Measurements from ENCODE around the gene P4HA2. TPM values are rescaled to one million over a fixed set of nuclear protein-coding genes. Genes with fewer than 3 reads are reported as not detected.

P4HA2 gene
- total RNA-seq, 1 donor from 2014 or later: 26.6 TPM

DNA sequence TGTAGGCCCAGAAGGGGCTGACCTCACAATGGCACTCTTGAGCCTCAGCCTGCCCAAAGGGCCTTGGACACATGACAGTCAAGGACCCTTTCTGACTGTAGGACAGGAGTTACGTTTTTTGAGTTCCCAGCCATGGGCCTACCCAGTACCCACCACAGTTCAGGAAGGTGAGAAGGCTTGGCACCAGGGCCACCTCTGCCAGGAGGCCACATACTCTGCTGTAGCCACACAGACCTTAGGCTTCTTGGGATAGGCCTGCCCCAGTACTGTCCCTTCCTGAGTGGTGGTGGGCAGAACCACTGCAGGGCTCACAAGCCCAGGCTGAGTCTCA, 42.6 kb upstream of the P4HA2 start:
- TF ChIP-seq, protein P1, sequence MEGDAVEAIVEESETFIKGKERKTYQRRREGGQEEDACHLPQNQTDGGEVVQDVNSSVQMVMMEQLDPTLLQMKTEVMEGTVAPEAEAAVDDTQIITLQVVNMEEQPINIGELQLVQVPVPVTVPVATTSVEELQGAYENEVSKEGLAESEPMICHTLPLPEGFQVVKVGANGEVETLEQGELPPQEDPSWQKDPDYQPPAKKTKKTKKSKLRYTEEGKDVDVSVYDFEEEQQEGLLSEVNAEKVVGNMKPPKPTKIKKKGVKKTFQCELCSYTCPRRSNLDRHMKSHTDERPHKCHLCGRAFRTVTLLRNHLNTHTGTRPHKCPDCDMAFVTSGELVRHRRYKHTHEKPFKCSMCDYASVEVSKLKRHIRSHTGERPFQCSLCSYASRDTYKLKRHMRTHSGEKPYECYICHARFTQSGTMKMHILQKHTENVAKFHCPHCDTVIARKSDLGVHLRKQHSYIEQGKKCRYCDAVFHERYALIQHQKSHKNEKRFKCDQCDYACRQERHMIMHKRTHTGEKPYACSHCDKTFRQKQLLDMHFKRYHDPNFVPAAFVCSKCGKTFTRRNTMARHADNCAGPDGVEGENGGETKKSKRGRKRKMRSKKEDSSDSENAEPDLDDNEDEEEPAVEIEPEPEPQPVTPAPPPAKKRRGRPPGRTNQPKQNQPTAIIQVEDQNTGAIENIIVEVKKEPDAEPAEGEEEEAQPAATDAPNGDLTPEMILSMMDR (IDR thresholded peaks at IDR 0.05; ENCODE audit: partially characterized antibody, unreplicated experiment): no peak
- peaks cover 30% of the 10 kb centered on the region for H3K4me1 Mint-ChIP-seq (ENCODE audit: low read depth, unreplicated experiment)
- H3K27me3 Mint-ChIP-seq (ENCODE audit: unreplicated experiment): peaks cover 16% of the 10 kb centered on the region
- H3K4me3 Mint-ChIP-seq (ENCODE audit: unreplicated experiment): no peak overlapping the region
- no peak overlapping the region for H3K27ac Mint-ChIP-seq (ENCODE audit: unreplicated experiment)
- no peaks in the 10 kb centered on the region for H3K36me3 Mint-ChIP-seq (ENCODE audit: unreplicated experiment)
- peaks cover 7% of the 10 kb centered on the region for H3K9me3 Mint-ChIP-seq (ENCODE audit: unreplicated experiment)
- no peak for DNase-seq

DNA sequence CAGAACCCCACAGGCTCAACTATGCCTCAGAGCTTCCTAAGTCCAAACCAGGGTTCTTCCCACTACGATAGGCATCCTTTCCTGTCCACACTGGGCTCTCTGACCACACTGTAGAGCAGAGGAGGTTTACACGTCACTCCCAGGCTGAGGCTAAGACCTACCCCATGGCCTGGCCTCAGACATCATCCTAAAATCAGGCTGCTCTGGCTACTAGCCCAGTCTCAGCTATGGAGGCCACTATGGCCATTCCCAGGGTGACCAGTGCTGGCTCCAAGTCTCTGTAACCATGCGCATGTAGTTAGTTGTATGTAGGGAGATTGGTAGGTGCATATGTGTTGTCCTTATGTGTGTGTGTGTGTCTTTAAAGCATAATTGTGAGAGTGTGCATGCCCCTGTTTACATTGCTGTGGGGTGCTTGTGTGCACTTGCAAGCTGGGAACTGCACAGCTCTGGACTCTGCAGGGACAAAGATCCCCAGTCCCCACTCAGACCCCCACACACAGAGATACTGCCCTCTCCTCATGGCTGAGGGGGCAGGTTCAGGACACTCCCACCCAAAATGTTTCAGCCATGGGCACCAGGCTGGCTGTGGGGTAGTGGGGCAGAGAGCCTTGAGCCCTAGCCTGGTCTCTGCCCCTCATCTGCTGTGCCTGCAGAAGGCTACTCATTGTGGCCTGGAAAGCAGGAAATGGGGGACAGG, 42.1 kb upstream of the P4HA2 start:
- DNase-seq: no peak
- TF ChIP-seq, protein P1 (IDR thresholded peaks at IDR 0.05; ENCODE audit: partially characterized antibody, unreplicated experiment): no peak
- Mint-ChIP-seq H3K27me3 (ENCODE audit: unreplicated experiment) (peaks cover 17% of the 10 kb centered on the region), H3K27ac (ENCODE audit: unreplicated experiment) (peak overlapping the region; percentile 53), H3K36me3 (ENCODE audit: unreplicated experiment) (no peaks in the 10 kb centered on the region), H3K9me3 (ENCODE audit: unreplicated experiment) (peaks cover 7% of the 10 kb centered on the region), H3K4me1 (ENCODE audit: low read depth, unreplicated experiment) (peaks cover 35% of the 10 kb centered on the region), H3K4me3 (ENCODE audit: unreplicated experiment) (peak overlapping the region; percentile 6)

DNA sequence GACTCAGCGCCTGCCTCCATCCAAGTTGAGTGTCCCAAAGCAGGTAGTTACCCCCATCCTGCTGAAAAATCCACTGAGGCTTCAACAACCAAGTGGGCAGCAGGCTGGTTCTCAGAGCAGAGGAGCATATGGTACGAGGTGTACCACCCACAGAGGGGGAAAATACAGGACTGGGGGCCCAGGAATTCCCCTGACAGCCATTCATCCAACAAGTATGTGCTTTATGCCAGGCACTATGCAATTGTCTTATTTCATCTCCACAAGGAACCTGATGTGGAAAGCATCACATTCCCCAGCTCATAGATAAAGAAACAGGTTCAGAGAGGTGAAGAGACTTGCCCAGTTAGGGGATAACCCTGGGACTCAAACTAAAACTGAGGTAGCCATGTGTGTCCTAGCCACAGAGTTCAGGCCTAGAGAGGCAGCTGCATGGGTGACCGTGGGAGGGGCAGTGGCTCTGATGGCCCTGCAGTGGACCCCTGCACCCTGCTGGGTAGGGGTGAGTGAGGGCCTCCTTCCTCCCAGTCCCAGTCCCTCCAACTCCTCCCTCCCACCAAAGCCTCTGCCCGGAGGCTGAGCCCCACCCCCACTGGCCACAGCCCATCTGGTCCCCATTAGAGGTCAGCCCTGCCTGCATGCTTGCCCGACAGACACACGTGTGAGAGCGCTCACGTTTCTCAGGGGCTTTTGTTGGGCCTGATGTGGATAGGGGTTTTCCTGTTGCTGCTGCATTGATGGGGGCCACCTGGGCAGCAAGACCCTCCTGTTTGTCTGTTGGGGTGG, 41.3 kb upstream of the P4HA2 start:
- H3K27me3 Mint-ChIP-seq (ENCODE audit: unreplicated experiment): peaks cover 17% of the 10 kb centered on the region
- peak; percentile 69 for DNase-seq

DNA sequence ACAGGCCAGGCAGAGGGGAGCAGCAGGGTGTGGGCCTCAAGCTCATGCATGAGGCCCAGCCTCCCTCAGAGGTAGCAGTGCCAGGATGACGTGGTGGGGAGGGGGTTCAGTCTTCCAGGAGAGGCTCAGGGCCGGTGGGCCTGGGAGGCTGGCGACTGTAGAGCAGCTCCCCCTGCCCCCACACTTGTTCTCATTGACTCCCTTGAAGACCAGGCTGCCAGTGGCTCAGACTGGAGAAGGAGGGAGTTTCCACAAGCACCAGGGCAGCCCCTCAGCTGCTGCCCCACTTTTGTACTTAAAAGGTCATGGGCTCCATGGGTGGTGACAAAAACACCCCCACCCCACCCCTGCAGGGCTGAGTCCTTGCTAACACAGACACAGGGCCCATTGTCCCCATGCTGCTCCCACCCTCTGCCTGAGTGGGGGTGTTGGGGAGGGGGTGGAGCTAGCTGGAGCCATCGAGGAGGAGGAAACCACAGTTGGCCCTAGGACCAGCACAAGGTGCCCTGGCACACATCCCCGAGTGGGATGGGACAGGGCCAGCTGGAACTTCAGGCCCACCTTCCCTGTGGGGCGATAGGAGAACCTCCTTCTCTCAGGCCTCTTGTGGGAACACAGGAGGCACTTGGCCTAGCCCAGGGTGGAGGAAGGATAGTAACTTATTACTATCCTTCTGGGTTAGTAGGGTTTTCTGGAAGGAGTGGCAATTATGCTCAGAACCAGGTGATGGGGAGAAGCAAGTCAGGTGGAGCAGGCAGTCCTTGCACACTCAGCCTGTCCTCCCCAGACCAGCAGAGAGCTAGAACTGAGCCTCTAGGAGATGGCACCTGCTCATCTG, 40.5 kb upstream of the P4HA2 start:
- Mint-ChIP-seq H3K4me1 (ENCODE audit: low read depth, unreplicated experiment) (peaks cover 36% of the 10 kb centered on the region), H3K9me3 (ENCODE audit: unreplicated experiment) (peaks cover 7% of the 10 kb centered on the region), H3K27ac (ENCODE audit: unreplicated experiment) (peak overlapping the region; percentile 73), H3K4me3 (ENCODE audit: unreplicated experiment) (no peak overlapping the region), H3K27me3 (ENCODE audit: unreplicated experiment) (peaks cover 16% of the 10 kb centered on the region), H3K36me3 (ENCODE audit: unreplicated experiment) (no peaks in the 10 kb centered on the region)
- TF ChIP-seq, protein P1 (IDR thresholded peaks at IDR 0.05; ENCODE audit: partially characterized antibody, unreplicated experiment): no peak
- no peak for DNase-seq

More for the DNA sequence above, 41.3 kb upstream of the P4HA2 start:
- Mint-ChIP-seq H3K36me3 (ENCODE audit: unreplicated experiment) (no peaks in the 10 kb centered on the region), H3K9me3 (ENCODE audit: unreplicated experiment) (peaks cover 7% of the 10 kb centered on the region), H3K4me3 (ENCODE audit: unreplicated experiment) (no peak overlapping the region), H3K27ac (ENCODE audit: unreplicated experiment) (peak overlapping the region; percentile 73), H3K4me1 (ENCODE audit: low read depth, unreplicated experiment) (peaks cover 36% of the 10 kb centered on the region)
- TF ChIP-seq, protein P1 (IDR thresholded peaks at IDR 0.05; ENCODE audit: partially characterized antibody, unreplicated experiment): no peak
